CD14-positive monocyte (primary cell): ENCODE results near the gene NEK1. TPM values are rescaled to one million over a fixed set of nuclear protein-coding genes. Genes with fewer than 3 reads are reported as not detected.

Experiments used
- DNase-seq, 3 donors: peaks; one replicate each; pipeline ENCODE4 v3.0.0-alpha.2; 2011 to 2022
- H2AFZ ChIP-seq: 2 replicates; pipeline ENCODE4 v1.6.0; 2012; ENCODE audit warnings: mild to moderate bottlenecking, low read depth, low read length, inconsistent platforms; ENCODE audit not compliant: insufficient read depth, poor library complexity, severe bottlenecking
- H3K27ac ChIP-seq, 2 donors: 1 replicate in 1 of 2; 2 replicates in 1 of 2; pipeline ENCODE4 v1.5.1; 2012 to 2013; ENCODE audit warnings: low read length in 2 of 2, control low read depth in 1 of 2, inconsistent platforms in 1 of 2, low read depth in 1 of 2, mild to moderate bottlenecking in 1 of 2
- H3K27me3 ChIP-seq, 2 donors: one replicate each; pipeline versions ENCODE4 v1.6.0 to v1.6.1; 2011 to 2013; ENCODE audit warnings: low read length in 2 of 2; ENCODE audit not compliant: control insufficient read depth in 2 of 2, insufficient read depth in 2 of 2
- H3K36me3 ChIP-seq, 2 donors: replicated peaks in 1 of 2; 1 replicate in 1 of 2; 2 replicates in 1 of 2; pipeline versions ENCODE4 v1.5.1 to v1.6.1; 2012 to 2013; ENCODE audit warnings: low read length in 2 of 2, control low read depth in 1 of 2, inconsistent platforms in 1 of 2, mild to moderate bottlenecking in 1 of 2; ENCODE audit not compliant: insufficient read depth in 2 of 2, control insufficient read depth in 1 of 2
- H3K4me1 ChIP-seq, 2 donors: 1 replicate in 1 of 2; 2 replicates in 1 of 2; pipeline versions ENCODE4 v1.5.1 to v1.6.1; 2012 to 2013; ENCODE audit warnings: low read length in 2 of 2, control low read depth in 1 of 2, inconsistent platforms in 1 of 2, mild to moderate bottlenecking in 1 of 2, moderate library complexity in 1 of 2; ENCODE audit not compliant: insufficient read depth in 2 of 2, control insufficient read depth in 1 of 2
- H3K4me2 ChIP-seq: replicated peaks from 2 replicates; pipeline ENCODE3; 2012; ENCODE audit warnings: low read length, moderate library complexity, mild to moderate bottlenecking; ENCODE audit not compliant: poor library complexity, severe bottlenecking; ENCODE audit errors: extremely low read depth
- H3K4me3 ChIP-seq, 3 experiments: fragments of 200-600 bp in 1 of 3; sonication (generic) in 1 of 3; replicated peaks in 1 of 3; 1 replicate in 2 of 3; 2 replicates in 1 of 3; pipeline ENCODE4 v1.5.1; 2011 to 2013; ENCODE audit warnings: low read length in 3 of 3, mild to moderate bottlenecking in 3 of 3, control low read depth in 2 of 3, low read depth in 2 of 3, inconsistent platforms in 1 of 3, moderate library complexity in 1 of 3
- H3K79me2 ChIP-seq: 2 replicates; pipeline ENCODE4 v1.6.0; 2012; ENCODE audit warnings: mild to moderate bottlenecking, control low read depth, inconsistent platforms, low read length, moderate library complexity; ENCODE audit not compliant: insufficient read depth
- H3K9ac ChIP-seq: 2 replicates; pipeline ENCODE4 v1.6.0; 2017; ENCODE audit warnings: low read length, mild to moderate bottlenecking; ENCODE audit not compliant: insufficient read depth, poor library complexity, severe bottlenecking
- H3K9me3 ChIP-seq, 2 donors: replicated peaks in 1 of 2; 1 replicate in 1 of 2; 2 replicates in 1 of 2; pipeline versions ENCODE4 v1.5.1 to v1.6.1; 2012 to 2013; ENCODE audit warnings: low read length in 2 of 2, control low read depth in 1 of 2; ENCODE audit not compliant: control insufficient read depth in 1 of 2, insufficient read depth in 1 of 2
- H4K20me1 ChIP-seq: 2 replicates; pipeline ENCODE4 v1.6.0; 2012; ENCODE audit warnings: mild to moderate bottlenecking, low read length, control low read depth, moderate library complexity; ENCODE audit not compliant: insufficient read depth
- H3K27ac Mint-ChIP-seq, 7 donors: one replicate each; pipeline ENCODE4 v1.8.0; 2020; ENCODE audit warnings: mild to moderate bottlenecking in 7 of 7, mixed read lengths in 7 of 7, moderate library complexity in 6 of 7, inconsistent platforms in 2 of 7
- H3K27me3 Mint-ChIP-seq, 3 donors: one replicate each; pipeline ENCODE4 v1.8.0; 2021 to 2022; ENCODE audit warnings: low read depth in 3 of 3, mild to moderate bottlenecking in 3 of 3, mixed read lengths in 3 of 3, moderate library complexity in 3 of 3, inconsistent platforms in 1 of 3
- H3K36me3 Mint-ChIP-seq, 2 donors: one replicate each; pipeline ENCODE4 v1.8.0; 2020; ENCODE audit warnings: mixed read lengths in 2 of 2, inconsistent platforms in 1 of 2, mild to moderate bottlenecking in 1 of 2
- H3K4me1 Mint-ChIP-seq: one replicate; pipeline ENCODE4 v1.8.0; 2020; ENCODE audit warnings: mild to moderate bottlenecking, mixed read lengths
- H3K4me3 Mint-ChIP-seq, 2 donors: one replicate each; pipeline ENCODE4 v1.8.0; 2020; ENCODE audit warnings: mild to moderate bottlenecking in 2 of 2, mixed read lengths in 2 of 2, moderate library complexity in 1 of 2
- H3K9me3 Mint-ChIP-seq, 7 donors: one replicate each; pipeline ENCODE4 v1.8.0; 2020 to 2022; ENCODE audit warnings: mixed read lengths in 7 of 7, mild to moderate bottlenecking in 6 of 7, moderate library complexity in 6 of 7, inconsistent platforms in 2 of 7
- WGBS: methylation state at CpG from one replicate; pipeline ENCODE4 v1.1.5; 2013; ENCODE audit warnings: missing lambda C conversion rate; ENCODE audit not compliant: insufficient coverage; 5-methylcytosine and 5-hydroxymethylcytosine counted together
- intact Hi-C, 2 donors: fragments of 100-400 bp; cut with micrococcal nuclease; formaldehyde crosslinking; loops; one replicate each; pipeline versions ENCODE4 v1.15.0 to v1.15.1; 2023
- polyA plus RNA-seq, 3 donors: library from polyadenylated mRNA; depleted of rRNA in 1 of 3; unstranded in 2 of 3; stranded (reverse) in 1 of 3; fragments of 300-500 nt in 2 of 3; fragments of >200 nt in 1 of 3; fragmentation: Illumina TruSeq in 2 of 3; gene quantifications; 1 replicate in 2 of 3; 2 replicates in 1 of 3; pipeline ENCODE4 v1.2.3, GENCODE V29; 2012 to 2021
- TF ChIP-seq, protein P1 (sequence below): fragments of 200-600 bp; IDR thresholded peaks from one replicate; pipeline ENCODE4 v1.8.0; 2022; ENCODE audit warnings: antibody characterized with exemption, mild to moderate bottlenecking

Gene NEK1
- polyA plus RNA-seq, 3 donors = 1.9 to 5.5 (median 2.7) TPM

DNA sequence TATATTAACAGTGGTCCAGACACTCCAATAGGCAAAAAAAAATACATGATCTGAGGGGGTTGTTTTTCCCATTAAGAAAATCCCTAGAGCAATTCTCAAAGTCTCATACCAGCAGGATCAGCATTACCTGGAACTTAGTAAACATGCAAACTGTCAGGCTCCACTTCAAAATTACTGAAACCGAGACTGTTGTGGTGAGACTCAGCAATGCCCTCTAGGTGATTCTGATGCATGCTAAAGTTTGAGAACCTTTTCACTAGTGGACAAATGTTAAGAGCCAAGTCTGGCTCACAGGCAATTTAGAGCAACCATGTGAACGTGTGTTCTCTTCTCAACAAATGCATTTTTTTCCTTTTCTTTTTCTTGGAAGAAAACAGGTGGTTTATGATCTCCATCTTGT, 30.2 kb downstream of the NEK1 start:
- no peak for DNase-seq
- H3K36me3 Mint-ChIP-seq = peaks cover 21 to 26% of the 10 kb centered on the region in 2 donors
- H3K27ac Mint-ChIP-seq = no peak overlapping the region

GRCh38 chr4:169573889-169574288, 38.5 kb downstream of the NEK1 start:
- Histone ChIP-seq H3K4me1 (no peaks in the 10 kb centered on the region), H3K79me2 (no peaks in the 10 kb centered on the region), H3K4me3 (no peak overlapping the region), H3K27ac (no peak overlapping the region), H3K9ac (no peak overlapping the region), H4K20me1 (no peaks in the 10 kb centered on the region), H3K27me3 (no peaks in the 10 kb centered on the region), H3K9me3 (no peaks in the 10 kb centered on the region), H2AFZ (no peak overlapping the region), H3K4me2 (no peak overlapping the region), H3K36me3 (peaks cover 14 to 32% of the 10 kb centered on the region in 2 donors)
- DNase-seq = no peak
- Mint-ChIP-seq H3K9me3 (peaks cover 0 to 10% (median 6%) of the 10 kb centered on the region in 7 donors), H3K36me3 (peaks cover 31 to 42% of the 10 kb centered on the region in 2 donors), H3K27ac (no peak overlapping the region), H3K27me3 (no peaks in the 10 kb centered on the region), H3K4me1 (peaks cover 2% of the 10 kb centered on the region), H3K4me3 (no peak overlapping the region)
- WGBS = 100% methylated on average over 1 of the region's 1 CpG
- intact Hi-C loops = no loop called here
- TF ChIP-seq, protein P1, sequence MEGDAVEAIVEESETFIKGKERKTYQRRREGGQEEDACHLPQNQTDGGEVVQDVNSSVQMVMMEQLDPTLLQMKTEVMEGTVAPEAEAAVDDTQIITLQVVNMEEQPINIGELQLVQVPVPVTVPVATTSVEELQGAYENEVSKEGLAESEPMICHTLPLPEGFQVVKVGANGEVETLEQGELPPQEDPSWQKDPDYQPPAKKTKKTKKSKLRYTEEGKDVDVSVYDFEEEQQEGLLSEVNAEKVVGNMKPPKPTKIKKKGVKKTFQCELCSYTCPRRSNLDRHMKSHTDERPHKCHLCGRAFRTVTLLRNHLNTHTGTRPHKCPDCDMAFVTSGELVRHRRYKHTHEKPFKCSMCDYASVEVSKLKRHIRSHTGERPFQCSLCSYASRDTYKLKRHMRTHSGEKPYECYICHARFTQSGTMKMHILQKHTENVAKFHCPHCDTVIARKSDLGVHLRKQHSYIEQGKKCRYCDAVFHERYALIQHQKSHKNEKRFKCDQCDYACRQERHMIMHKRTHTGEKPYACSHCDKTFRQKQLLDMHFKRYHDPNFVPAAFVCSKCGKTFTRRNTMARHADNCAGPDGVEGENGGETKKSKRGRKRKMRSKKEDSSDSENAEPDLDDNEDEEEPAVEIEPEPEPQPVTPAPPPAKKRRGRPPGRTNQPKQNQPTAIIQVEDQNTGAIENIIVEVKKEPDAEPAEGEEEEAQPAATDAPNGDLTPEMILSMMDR = no peak

More for the DNA sequence above, 30.2 kb downstream of the NEK1 start:
- Histone ChIP-seq H3K27ac (no peak overlapping the region), H2AFZ (no peak overlapping the region), H3K79me2 (no peaks in the 10 kb centered on the region), H3K36me3 (peaks cover 7 to 30% of the 10 kb centered on the region in 2 donors), H3K27me3 (no peaks in the 10 kb centered on the region), H3K4me1 (no peaks in the 10 kb centered on the region), H4K20me1 (no peaks in the 10 kb centered on the region), H3K4me2 (no peak overlapping the region), H3K9ac (no peak overlapping the region), H3K9me3 (no peaks in the 10 kb centered on the region), H3K4me3 (no peak overlapping the region)
- peaks cover 0 to 2% (median 0%) of the 10 kb centered on the region in 3 donors for H3K27me3 Mint-ChIP-seq
- intact Hi-C loops = no loop called here
- H3K4me3 Mint-ChIP-seq = no peak overlapping the region
- TF ChIP-seq, protein P1 = no peak
- WGBS = no CpG with 5 or more reads among the region's 2 CpGs
- no peaks in the 10 kb centered on the region for H3K4me1 Mint-ChIP-seq
- H3K9me3 Mint-ChIP-seq = no peaks in the 10 kb centered on the region
